LHCN-M2 (cell line): ENCODE data around the gene MAPKAPK3. TPM values are rescaled to one million over a fixed set of nuclear protein-coding genes. Genes with fewer than 3 reads are reported as not detected.

ENCODE experiments used
- DNase-seq: peaks from one replicate; pipeline ENCODE4 v3.0.0-alpha.2; 2012; ENCODE audit warnings: low read depth
- total RNA-seq: library from RNA; depleted of rRNA; stranded (reverse); fragments of >200 nt; gene quantifications from 2 replicates; pipeline ENCODE4 v1.2.3, GENCODE V29; 2014

Gene MAPKAPK3
- total RNA-seq, 1 experiment from 2014 or later = 103 TPM

- no peak for DNase-seq
Measured at GRCh38 chr3:50587373-50587772, 29.6 kb upstream of the MAPKAPK3 start.

GRCh38 chr3:50587806-50588758 lies 28.9 kb upstream of the MAPKAPK3 start:
- no peak for DNase-seq

- DNase-seq = peak; percentile 53
Measured at GRCh38 chr3:50588759-50589433, 28.1 kb upstream of the MAPKAPK3 start.

GRCh38 chr3:50591196-50591741 lies 25.7 kb upstream of the MAPKAPK3 start:
- DNase-seq = no peak

GRCh38 chr3:50592568-50592967 lies 24.4 kb upstream of the MAPKAPK3 start:
- DNase-seq = no peak

- DNase-seq = no peak
Measured at GRCh38 chr3:50594253-50594785, 22.6 kb upstream of the MAPKAPK3 start.

GRCh38 chr3:50599115-50599715 lies 17.7 kb upstream of the MAPKAPK3 start:
- no peak for DNase-seq

GRCh38 chr3:50599716-50600118 lies 17.2 kb upstream of the MAPKAPK3 start:
- no peak for DNase-seq

- no peak for DNase-seq
Measured at GRCh38 chr3:50600141-50600753, 16.7 kb upstream of the MAPKAPK3 start.

- DNase-seq = peak; percentile 95
Measured at GRCh38 chr3:50600841-50601591, 15.9 kb upstream of the MAPKAPK3 start.

- no peak for DNase-seq
Measured at GRCh38 chr3:50602595-50603191, 14.3 kb upstream of the MAPKAPK3 start.

GRCh38 chr3:50603261-50604109 lies 13.5 kb upstream of the MAPKAPK3 start:
- DNase-seq = no peak

GRCh38 chr3:50604110-50604621 lies 12.8 kb upstream of the MAPKAPK3 start:
- no peak for DNase-seq

- no peak for DNase-seq
Measured at GRCh38 chr3:50604628-50605588, 12.0 kb upstream of the MAPKAPK3 start.

GRCh38 chr3:50605901-50606326 lies 11.0 kb upstream of the MAPKAPK3 start:
- no peak for DNase-seq

- DNase-seq = no peak
Measured at GRCh38 chr3:50606596-50606995, 10.4 kb upstream of the MAPKAPK3 start.

- no peak for DNase-seq
Measured at GRCh38 chr3:50607271-50608091, 9.5 kb upstream of the MAPKAPK3 start.
